Posterior vena cava (tissue), 2 donors: ENCODE data around the gene CARD9. TPM values are rescaled to one million over a fixed set of nuclear protein-coding genes. Genes with fewer than 3 reads are reported as not detected.
A peak's percentile ranks its signal among the peaks of the same experiment; 100 is the strongest.

Experiments
- DNase-seq: peaks from one replicate; pipeline ENCODE4 v3.0.0-alpha.2; 2020; ENCODE audit warnings: low spot score
- intact Hi-C, 2 donors: fragments of 100-400 bp; cut with DNase I; formaldehyde crosslinking; loops; one replicate each; pipeline versions ENCODE4 v1.14.1 to v1.14.2; 2022 to 2023
- total RNA-seq, 2 donors: library from RNA; stranded (reverse); fragmentation: NEBNext Ultra II Directional; extraction: Animal tissue kit (Norgen Biotek cat#: 25700); gene quantifications; one replicate each; pipeline ENCODE4 v1.2.1, GENCODE V29; 2021
- donor health status: DM: yes; HTN: yes; CAD: no.
- donor health status: DM: yes; HTN: yes; CAD: no.

Gene CARD9
- total RNA-seq, 2 donors from 2014 or later, result 3.1 to 3.9 TPM

GRCh38 chr9:136389396-136389795 lies 15.9 kb upstream of the CARD9 start:
- no peak for DNase-seq
- intact Hi-C loops, result no loop called here

- intact Hi-C loops, result no loop called here
- no peak for DNase-seq
These were observed 13.7 kb upstream of the CARD9 start for GRCh38 chr9:136387217-136387616.

GRCh38 chr9:136386018-136386417 lies 12.5 kb upstream of the CARD9 start:
- DNase-seq, result no peak
- intact Hi-C loops, result no loop called here

GRCh38 chr9:136385015-136385414 lies 11.5 kb upstream of the CARD9 start:
- no peak for DNase-seq
- intact Hi-C loops, result no loop called here

GRCh38 chr9:136383436-136383835 lies 10.0 kb upstream of the CARD9 start:
- intact Hi-C loops, result no loop called here
- DNase-seq, result no peak

GRCh38 chr9:136381966-136382513 lies 8.6 kb upstream of the CARD9 start:
- no peak for DNase-seq
- intact Hi-C loops, result no loop called here

GRCh38 chr9:136381311-136381710 lies 7.8 kb upstream of the CARD9 start:
- no peak for DNase-seq
- intact Hi-C loops, result no loop called here

GRCh38 chr9:136380381-136380780 lies 6.9 kb upstream of the CARD9 start:
- intact Hi-C loops, result no loop called here
- no peak for DNase-seq

- no peak for DNase-seq
- intact Hi-C loops, result no loop called here
These were observed 6.4 kb upstream of the CARD9 start for GRCh38 chr9:136379891-136380290.

GRCh38 chr9:136379401-136379800 lies 5.9 kb upstream of the CARD9 start:
- no peak for DNase-seq
- intact Hi-C loops, result no loop called here

GRCh38 chr9:136379003-136379287 lies 5.5 kb upstream of the CARD9 start:
- intact Hi-C loops, result no loop called here
- DNase-seq, result no peak

GRCh38 chr9:136378170-136379002 lies 4.9 kb upstream of the CARD9 start:
- no peak for DNase-seq
- intact Hi-C loops, result no loop called here

- intact Hi-C loops, result no loop called here
- no peak for DNase-seq
These were observed 4.1 kb upstream of the CARD9 start for GRCh38 chr9:136377341-136378169.

- intact Hi-C loops, result no loop called here
- DNase-seq, result no peak
These were observed 3.0 kb upstream of the CARD9 start for GRCh38 chr9:136376457-136376856.

GRCh38 chr9:136375096-136375495 lies 1.6 kb upstream of the CARD9 start:
- intact Hi-C loops, result no loop called here
- no peak for DNase-seq

GRCh38 chr9:136374183-136374575 lies 710 bp upstream of the CARD9 start:
- no peak for DNase-seq
- intact Hi-C loops, result no loop called here

- intact Hi-C loops, result no loop called here
- peak; percentile 92 for DNase-seq
These were observed 739 bp downstream of the CARD9 start for GRCh38 chr9:136372561-136373299.

- DNase-seq, result no peak
- intact Hi-C loops, result no loop called here
These were observed 1.5 kb downstream of the CARD9 start for GRCh38 chr9:136372006-136372405.

- intact Hi-C loops, result no loop called here
- no peak for DNase-seq
These were observed 2.0 kb downstream of the CARD9 start for GRCh38 chr9:136371533-136371880.
